Measurements from ENCODE around the gene GRHL3. TPM values are rescaled to one million over a fixed set of nuclear protein-coding genes. Genes with fewer than 3 reads are reported as not detected.

GRHL3 gene
- total RNA-seq, 1 donor from 2014 or later, result not detected

DNA sequence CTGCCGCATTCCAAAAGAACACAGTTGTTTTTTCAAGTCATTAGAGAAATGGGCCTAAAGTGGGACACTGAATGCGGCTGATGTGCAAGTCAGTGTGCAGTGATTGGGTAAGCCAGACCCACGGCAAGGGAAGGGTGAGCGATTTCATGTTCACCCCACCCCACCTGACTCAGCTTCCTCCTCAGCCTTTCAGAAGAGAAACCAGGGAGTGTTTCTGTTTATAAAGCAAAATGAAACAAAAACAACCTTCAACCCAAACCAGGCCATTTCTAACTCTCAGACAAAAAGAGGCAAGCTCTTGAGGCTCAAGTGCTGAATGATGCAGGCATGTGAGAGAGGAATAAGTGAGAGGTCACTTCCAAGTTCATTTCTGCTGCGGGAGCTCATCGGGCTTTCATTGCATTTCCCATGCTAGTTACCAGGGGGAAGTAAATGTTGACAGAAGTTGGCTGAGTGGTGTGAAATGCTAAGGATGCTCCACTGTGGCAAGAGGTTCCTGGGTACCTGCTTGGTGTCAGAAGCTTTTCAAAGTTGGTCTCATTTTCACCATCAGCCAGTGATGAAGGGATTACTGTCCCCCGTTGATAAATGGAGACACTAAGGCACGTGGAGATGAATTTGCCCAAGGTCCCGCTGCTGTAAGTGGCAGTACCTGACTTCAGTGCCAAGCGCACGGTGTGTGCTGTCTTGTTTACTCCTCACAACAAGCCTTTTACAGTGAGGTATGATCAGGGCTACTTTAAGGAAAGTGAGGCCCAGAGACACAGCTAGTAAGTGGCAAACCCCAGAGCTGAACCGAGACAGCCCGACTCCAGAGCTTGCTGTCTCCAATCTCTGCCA is 65.3 kb downstream of the GRHL3 start:
- no peak for DNase-seq (ENCODE audit: missing footprints)
- intact Hi-C loops (cut with DNase I), result no loop called here
- peak; percentile 23 for ATAC-seq

DNA sequence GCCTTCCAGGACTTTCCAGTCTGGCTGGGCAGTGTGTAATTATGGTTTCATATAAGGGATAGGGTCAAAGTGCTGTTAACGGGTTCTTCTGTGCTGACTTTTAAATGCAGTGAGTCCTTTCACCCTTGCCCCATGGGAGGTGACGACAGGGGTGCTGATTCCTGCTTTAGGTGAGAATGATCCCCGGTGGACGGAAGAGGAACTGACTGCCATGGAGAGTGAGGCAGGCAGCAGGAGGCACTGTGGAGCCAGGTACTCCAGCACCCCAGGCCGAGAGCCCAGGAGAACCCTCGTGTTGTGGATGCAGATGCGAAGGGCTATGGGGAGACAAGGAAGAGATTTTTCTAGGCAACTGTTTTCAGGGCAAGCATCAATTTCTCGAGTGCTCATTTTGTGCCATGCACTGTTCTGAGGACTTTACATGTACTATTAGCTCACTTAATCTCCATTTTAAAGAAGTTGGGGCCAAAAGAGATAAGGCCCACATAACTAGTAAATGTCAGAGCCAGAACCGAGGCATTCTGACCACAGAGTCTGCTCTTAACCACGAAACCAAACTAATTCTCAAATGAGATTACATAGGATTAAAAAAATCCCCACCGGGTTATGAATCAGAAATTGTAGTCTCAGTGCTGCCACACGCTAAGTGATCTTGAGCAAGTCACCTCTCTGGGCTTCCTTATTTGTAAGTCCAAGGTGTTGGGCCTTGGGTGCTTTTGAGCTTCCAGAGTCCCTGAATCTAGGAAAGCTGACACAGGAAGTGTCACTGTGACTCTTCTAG is 66.2 kb downstream of the GRHL3 start:
- intact Hi-C loops (cut with DNase I), result no loop called here
- DNase-seq (ENCODE audit: missing footprints) (no peak), ATAC-seq (no peak)

DNA sequence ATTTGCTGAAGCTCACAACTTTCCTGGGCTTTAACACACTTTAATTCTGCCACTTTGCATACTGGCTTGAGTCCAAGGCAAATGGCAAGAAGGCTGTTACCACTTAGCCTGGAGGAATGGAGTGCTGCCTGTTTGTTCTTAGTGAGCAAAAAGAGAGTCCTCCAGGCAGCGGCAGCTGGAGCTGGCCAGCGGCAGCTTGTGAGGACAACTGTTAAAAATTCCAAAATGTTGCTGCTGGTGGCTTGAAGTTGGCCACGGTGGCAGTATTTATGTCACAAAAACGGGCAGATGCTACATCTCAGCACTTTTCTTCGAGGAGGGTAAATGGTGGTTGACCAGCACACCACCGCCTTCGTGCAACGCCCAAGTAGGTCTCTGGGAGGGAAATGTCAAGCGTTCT is 67.1 kb downstream of the GRHL3 start:
- DNase-seq (ENCODE audit: missing footprints) (no peak), ATAC-seq (no peak)
- intact Hi-C loops (cut with DNase I), result no loop called here

DNA sequence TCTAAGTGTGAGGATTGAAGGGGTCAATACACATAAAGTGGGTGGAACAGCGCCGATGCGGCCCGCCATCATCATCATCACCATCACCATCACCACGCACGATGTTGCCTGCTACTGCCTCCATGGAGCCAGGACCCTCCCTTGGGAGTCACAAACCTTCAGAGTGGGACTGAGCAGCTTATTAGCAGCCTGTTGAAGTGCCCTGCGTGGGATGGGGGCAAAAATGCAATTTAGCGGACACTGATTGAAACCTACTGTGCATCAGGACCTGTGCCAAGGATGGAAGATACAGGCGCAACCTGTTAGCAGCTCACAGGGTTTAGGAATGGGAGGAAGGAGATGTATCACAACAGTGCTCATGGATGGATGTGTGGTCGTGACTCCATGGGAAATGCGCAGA is 67.8 kb downstream of the GRHL3 start:
- no peak for DNase-seq (ENCODE audit: missing footprints)
- intact Hi-C loops (cut with DNase I), result no loop called here
- no peak for ATAC-seq

DNA sequence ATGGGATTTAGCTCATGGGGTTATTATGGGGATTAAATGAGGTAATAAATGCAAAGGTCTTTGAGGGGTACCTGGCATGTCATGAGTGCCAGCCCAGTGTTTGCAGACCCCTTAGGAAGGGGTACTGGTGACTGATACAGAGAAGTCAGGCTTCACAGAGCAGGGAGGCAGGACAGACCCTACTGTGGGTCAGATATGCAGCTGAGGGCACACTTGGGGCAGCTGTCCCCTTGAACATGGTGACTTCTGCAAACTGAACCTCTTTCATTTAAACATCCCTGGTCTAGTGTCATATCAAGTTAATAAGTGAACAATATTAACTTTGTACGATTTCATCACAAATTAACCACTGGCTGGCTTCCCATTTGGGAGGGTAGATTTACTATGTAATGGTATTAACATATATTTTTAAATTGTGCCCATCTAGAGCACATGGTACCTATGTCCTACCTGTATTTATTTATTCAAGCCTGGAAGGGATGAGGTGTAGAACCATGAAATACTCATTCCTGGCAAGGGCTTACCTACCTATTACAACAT is 68.5 kb downstream of the GRHL3 start:
- DNase-seq (ENCODE audit: missing footprints) (no peak), ATAC-seq (no peak)
- intact Hi-C loops (cut with DNase I), result no loop called here

DNA sequence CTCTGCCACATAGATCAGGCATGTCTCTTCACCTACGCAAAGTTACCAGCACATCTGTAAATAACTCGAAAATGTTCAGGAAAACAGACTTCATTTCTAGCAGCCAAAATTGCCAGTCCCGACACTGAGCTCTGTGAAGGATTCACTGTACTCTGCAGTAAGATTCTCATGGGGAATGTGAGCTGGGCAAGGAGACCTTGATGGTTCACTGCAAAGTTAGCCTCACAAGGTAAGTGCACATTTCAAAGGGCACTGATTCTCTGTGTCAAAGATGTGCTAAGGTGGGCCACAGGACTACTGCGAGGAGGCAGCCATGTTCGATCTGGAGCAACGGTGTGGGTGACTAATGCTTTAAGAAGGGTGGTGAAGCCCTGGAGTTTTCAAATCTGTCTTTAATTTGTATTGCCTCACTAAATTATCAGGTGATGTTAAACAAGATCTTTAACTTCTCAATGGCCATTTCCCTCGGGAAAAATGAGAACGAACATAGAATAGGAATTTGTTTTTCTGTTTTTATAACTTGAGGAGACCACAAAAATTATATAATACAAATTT is 69.3 kb downstream of the GRHL3 start:
- DNase-seq (ENCODE audit: missing footprints) (no peak), ATAC-seq (no peak)
- intact Hi-C loops (cut with DNase I), result no loop called here

DNA sequence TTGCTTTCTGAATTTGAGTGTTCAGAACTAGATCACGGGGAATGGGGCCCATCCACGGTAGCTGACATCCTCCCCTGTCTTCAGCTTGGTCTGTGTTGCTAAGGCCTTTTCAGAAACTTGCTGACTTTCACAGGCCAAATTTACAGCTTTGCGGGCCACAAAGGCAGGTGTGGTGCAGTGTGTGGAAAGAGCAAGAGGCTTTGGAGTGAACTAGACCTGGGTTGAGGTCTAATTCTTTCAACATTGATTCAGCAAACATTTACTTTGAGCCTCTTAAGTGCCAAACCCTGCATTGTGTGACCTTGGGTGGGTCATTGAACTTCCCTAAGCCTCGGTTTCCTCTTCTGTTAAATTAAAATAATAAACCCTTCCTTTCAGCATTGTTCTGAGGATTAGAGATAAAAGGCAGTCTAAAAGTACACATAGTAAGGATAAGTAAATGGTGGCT is 70.1 kb downstream of the GRHL3 start:
- intact Hi-C loops (cut with DNase I), result no loop called here
- ATAC-seq, result no peak
- DNase-seq (ENCODE audit: missing footprints), result no peak

DNA sequence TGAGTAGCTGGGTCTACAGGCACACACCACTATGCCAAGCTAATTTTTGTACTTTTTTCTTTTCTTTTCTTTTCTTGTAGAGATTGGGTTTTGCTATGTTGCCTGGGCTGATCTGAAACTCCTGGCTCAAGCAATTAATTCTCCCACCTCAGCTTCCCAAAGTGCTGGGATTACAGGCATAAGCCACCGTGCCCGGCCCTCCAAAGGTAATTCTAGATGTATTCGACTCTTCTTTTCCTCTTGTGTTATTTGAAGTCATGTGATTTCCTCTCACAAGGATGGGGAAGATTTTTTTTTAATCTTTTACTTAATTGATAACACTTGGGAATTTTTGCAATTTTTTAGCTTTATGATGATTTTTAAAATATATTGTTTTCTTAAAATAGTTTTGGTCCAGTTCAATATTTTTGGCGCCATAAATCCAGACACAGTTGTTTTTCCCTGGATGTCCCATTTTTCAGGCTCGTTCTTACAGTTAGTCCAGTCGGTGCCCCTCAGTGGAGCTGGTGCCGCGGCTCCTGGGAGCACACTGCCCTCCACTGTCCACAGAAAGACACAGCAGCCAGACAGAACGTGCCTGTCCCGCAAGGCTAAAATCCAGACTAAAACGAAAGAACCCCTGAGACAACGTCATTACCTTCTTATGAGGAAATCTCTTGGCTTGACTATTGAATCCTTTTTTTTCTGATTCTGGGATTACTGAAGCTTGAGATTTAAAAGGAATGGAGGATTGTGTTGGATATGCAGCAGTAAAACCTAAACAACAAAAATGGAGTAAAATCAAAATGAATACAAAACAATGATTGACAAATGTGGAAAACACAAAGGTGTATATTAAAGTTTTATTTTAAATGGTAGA is 72.0 kb downstream of the GRHL3 start:
- DNase-seq (ENCODE audit: missing footprints) (peak; percentile 83), ATAC-seq (peak; percentile 96)
- intact Hi-C loops (cut with DNase I), result loop anchor here (1.0 kb wide), 1 partner anchor 189 kb away; no protein-coding TSS in a partner anchor

DNA sequence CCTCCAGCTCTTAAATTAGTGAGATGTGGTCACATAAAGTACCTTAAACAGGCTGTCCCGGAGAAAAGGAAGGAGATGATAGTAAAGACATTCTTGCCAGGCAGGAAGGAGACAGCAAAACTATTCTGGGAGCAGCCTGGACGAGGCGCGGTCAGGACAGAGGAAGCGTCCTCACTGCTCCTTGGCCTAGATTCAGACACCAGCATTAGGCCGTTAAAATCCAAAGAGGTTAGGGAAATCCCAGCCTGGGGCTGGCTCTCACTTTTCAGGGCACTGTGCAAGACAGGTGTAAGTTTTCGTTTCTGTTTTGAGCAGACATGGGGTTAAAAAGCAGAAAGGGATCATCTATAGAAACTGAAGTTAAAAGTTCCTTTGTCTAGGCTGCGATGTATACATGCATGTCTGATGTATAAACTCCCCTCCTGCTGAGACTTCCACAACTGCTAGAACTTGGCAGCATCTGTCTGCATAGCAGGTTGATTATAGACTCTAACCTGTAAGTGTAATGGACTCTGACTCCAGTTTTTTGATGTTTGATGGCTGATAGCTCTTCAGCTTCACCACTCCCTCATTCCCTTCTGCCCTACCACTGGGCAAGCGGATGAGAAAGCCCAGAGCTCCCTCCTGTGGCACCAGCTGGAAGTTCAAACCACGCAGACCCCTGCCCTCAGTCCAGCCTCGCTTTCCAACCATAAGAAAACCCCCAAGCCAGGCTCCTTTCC is 72.9 kb downstream of the GRHL3 start:
- DNase-seq (ENCODE audit: missing footprints) (no peak), ATAC-seq (peak; percentile 86)
- intact Hi-C loops (cut with DNase I), result loop anchor here (1.0 kb wide), 1 partner anchor 190 kb away; no protein-coding TSS in a partner anchor

DNA sequence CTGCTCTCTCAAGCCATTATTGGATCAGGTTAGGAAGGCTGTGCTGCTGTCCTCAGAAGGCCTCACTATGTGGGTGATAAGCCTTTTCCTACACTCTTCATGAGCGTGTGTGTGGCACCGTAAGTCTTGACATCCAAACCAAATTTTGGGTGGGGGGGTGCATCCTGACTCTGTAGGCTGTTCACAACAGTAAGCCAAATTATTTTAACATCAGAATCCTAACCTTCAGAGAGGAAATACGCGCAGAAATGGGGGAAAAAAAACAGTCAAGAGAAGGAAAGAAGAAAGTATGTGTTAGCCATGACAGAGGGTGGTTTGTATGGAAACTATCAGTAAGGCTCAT is 73.4 kb downstream of the GRHL3 start:
- intact Hi-C loops (cut with DNase I), result no loop called here
- ATAC-seq (no peak), DNase-seq (ENCODE audit: missing footprints) (no peak)

DNA sequence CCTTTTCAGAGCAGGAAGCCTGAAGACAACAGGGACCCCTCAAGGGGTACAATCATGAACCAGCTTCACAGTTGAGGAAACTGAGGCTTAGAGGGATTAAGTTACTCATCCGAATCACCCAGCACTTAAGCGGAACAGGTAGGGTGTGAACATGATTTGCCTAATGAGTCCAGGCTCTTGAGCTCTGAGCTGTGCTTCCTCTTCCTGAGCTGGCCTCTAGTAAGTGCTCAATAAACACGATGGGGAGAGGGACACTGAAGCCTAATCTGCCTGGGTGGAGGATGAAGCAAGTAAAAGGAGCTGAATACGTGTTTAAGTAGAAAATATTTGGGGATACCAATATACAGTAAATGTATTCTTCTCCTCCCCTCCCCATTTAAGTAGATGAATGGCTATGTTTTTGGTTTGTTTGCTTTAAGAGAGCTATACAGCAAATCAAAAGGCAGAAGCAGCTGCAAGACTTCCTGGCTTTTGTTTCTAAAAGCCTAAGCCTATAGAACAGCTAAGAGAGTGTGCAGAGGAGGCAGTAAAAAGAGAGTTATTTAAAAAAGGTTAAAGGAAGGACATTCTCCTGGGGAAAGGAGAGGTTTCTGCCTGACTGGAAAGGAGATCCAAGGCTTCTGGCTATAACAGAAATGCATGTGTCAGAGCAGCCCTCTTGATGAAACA is 74.0 kb downstream of the GRHL3 start:
- DNase-seq (ENCODE audit: missing footprints) (no peak), ATAC-seq (no peak)
- intact Hi-C loops (cut with DNase I), result no loop called here

DNA sequence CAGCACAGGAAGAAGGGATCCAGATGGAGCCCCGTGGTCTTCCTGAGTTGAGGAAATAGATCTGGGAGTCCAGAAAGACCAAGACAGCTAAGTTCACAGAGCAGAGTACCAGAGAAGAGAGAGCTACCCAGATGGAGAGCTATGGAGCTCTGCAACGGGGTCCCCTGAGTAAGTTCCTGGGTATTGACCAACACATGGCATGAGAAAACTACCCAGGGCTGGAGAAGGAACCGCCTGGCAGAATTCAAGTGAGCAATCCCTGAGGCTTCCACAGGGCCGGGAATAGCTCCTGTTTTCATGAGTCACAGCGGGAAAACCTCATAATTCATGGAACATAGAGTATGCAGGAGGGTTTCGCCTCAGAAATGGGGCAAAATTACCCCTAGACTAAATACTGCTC is 74.7 kb downstream of the GRHL3 start:
- intact Hi-C loops (cut with DNase I), result no loop called here
- ATAC-seq, result no peak
- DNase-seq (ENCODE audit: missing footprints), result no peak

DNA sequence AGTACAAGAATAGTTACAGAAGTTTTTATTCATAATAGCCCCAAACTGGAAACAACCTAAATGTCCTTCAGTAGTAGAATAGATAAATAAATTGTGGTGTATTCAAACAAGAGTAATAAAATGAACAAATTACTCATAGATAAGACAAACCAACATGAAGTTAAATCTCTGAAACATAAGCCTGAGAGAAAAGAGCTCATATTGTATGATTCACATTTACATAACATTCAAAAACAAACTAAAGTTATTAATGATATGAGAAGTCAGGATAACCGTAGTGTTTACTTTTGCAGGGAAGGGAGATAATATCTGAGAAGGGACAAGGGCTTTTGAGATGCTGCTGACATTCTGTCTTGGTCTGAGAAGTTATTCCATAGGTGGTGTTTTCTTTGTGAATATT is 80.9 kb downstream of the GRHL3 start:
- intact Hi-C loops (cut with DNase I), result no loop called here
- ATAC-seq (no peak), DNase-seq (ENCODE audit: missing footprints) (no peak)

DNA sequence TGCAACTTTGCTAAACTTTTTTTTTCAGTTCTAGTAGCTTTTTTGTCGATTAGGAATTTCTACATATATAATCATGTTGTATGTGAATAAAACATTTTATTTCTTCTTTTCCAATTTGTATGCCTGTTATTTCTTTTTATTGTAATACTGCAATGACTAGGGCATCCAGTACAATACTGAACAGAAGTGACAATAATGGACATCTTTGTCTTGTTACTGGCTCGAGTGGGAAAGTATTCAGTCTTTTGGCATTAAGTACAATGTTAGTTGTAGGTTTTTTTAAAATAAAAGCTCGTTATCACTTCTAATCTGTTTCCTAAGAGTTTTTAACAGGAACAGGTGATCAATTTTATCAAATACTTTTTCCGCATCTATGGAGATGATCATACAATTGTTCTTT is 84.6 kb downstream of the GRHL3 start:
- DNase-seq (ENCODE audit: missing footprints) (no peak), ATAC-seq (no peak)
- intact Hi-C loops (cut with DNase I), result no loop called here

All from Right ventricle myocardium inferior (tissue), 1 donor.